Ovary (tissue), 9 donors: Measurements from ENCODE around the gene KYAT1. TPM values are rescaled to one million over a fixed set of nuclear protein-coding genes. Genes with fewer than 3 reads are reported as not detected.

Experiments
- DNase-seq, 5 donors: peaks; one replicate each; pipeline ENCODE4 v3.0.0-alpha.2; 2019 to 2020
- H3K27ac ChIP-seq, 2 donors: fragments of 200-600 bp; one replicate each; pipeline versions ENCODE4 v1.5.1 to v1.8.0; 2019 to 2022
- H3K27me3 ChIP-seq: fragments of 200-600 bp; one replicate; pipeline ENCODE4 v1.8.0; 2022
- H3K36me3 ChIP-seq: fragments of 200-600 bp; sonication (generic); one replicate; pipeline ENCODE4 v1.5.1; 2019
- H3K4me1 ChIP-seq: one replicate; pipeline ENCODE4 v1.8.1; 2013; ENCODE audit warnings: mild to moderate bottlenecking, moderate library complexity; ENCODE audit not compliant: insufficient read depth
- H3K4me3 ChIP-seq: fragments of 200-600 bp; sonication (generic); one replicate; pipeline ENCODE4 v1.5.1; 2017
- H3K9me3 ChIP-seq, 2 donors: fragments of 200-600 bp in 1 of 2; sonication (generic) in 1 of 2; one replicate each; pipeline versions ENCODE4 v1.5.1 to v1.8.1; 2013 to 2019; ENCODE audit warnings: mild to moderate bottlenecking in 1 of 2, moderate library complexity in 1 of 2
- CTCF ChIP-seq, 3 donors: fragments of 450-650 bp in 2 of 3; fragments of 200-600 bp in 1 of 3; IDR thresholded peaks; one replicate each; pipeline versions ENCODE4 v1.5.1 to v1.8.0; 2016 to 2022; ENCODE audit warnings: antibody characterized with exemption in 3 of 3, mild to moderate bottlenecking in 1 of 3
- EP300 ChIP-seq: sonication (generic); formaldehyde crosslinking; IDR thresholded peaks from one replicate; pipeline ENCODE4 v1.6.1; 2017; ENCODE audit warnings: antibody characterized with exemption
- POLR2A ChIP-seq: fragments of 450-650 bp; IDR thresholded peaks from one replicate; pipeline ENCODE4 v1.6.1; 2017; ENCODE audit warnings: antibody characterized with exemption, mild to moderate bottlenecking, moderate library complexity
- WGBS, 3 donors: extraction: QIAGEN DNeasy Blood & Tissue Kit in 1 of 3; methylation state at CpG; one replicate each; pipeline versions ENCODE4 v1.1.5 to v1.1.7; 2013 to 2017; 5-methylcytosine and 5-hydroxymethylcytosine counted together
- intact Hi-C, 4 donors: fragments of 100-400 bp; cut with DNase I; formaldehyde crosslinking; loops; one replicate each; pipeline versions ENCODE4 v1.11.0 to v1.15.1; 2022 to 2023
- polyA plus RNA-seq, 2 donors: library from polyadenylated mRNA; stranded (reverse); fragments of 200-250 nt in 1 of 2; fragments of 350-450 nt in 1 of 2; fragmentation: Illumina TruSeq in 1 of 2; extraction: RNeasy Lipid Tissue Mini Kit (QIAGEN cat#74804) in 1 of 2; gene quantifications; one replicate each; pipeline ENCODE4 v1.2.3, GENCODE V29; 2013 to 2014
- total RNA-seq, 7 donors: library from RNA; depleted of rRNA in 2 of 7; stranded (reverse); fragments of >200 nt in 2 of 7; fragmentation: NEBNext Ultra II Directional in 3 of 7; extraction: Animal tissue kit (Norgen Biotek cat#: 25700) in 3 of 7; gene quantifications; one replicate each; pipeline versions ENCODE4 v1.1.0 to v1.2.4, GENCODE V29; 2016 to 2023
- donor health status: DM: no; HTN: no; CAD: no; lungs with moderate emphysema.
- donor health status: DM: no; HTN: no; CAD: no.
- donor health status: Bipolar disorder and iron deficiency.
- donor health status: DM: yes; HTN: yes; CAD: no.
- donor health status: DM: no; HTN: no; CAD: no.
- donor health status: DM: yes; HTN: yes; CAD: no.

The KYAT1 gene
- total and polyA plus RNA-seq, 9 donors = 4.2 to 10.2 (median 5.8) TPM

- Histone ChIP-seq H3K27me3 (no peaks in the 10 kb centered on the region), H3K4me1 (peaks cover 36% of the 10 kb centered on the region), H3K9me3 (no peaks in the 10 kb centered on the region), H3K4me3 (no peak overlapping the region), H3K27ac (peak overlapping the region; percentile 1 to 97), H3K36me3 (no peaks in the 10 kb centered on the region)
- WGBS, 3 donors = 8 to 23% (median 21%) methylated on average over 2 of the region's 2 CpGs
- DNase-seq = no peak
- TF ChIP-seq EP300 (no peak), POLR2A (no peak), CTCF (IDR thresholded peaks at IDR 0.05) (no peak)
- intact Hi-C loops = loop anchor here in 3 of 4 donors (5.0 kb wide), 1 partner anchor 37 kb away; the partner anchor contains the start of genes KYAT1 (in 3 of the 3) and LRRC8A (in 3 of the 3)
These were observed 37.2 kb upstream of the KYAT1 start for GRCh38 chr9:128918921-128919320.

GRCh38 chr9:128917151-128917849 lies 35.5 kb upstream of the KYAT1 start:
- peak overlapping the region; percentile 84 to 95 for H3K27ac ChIP-seq
- TF ChIP-seq EP300 (no peak), POLR2A (no peak), CTCF (IDR thresholded peaks at IDR 0.05) (no peak)
- no peaks in the 10 kb centered on the region for H3K9me3 ChIP-seq
- peak overlapping the region; percentile 9 for H3K4me3 ChIP-seq
- H3K4me1 ChIP-seq = peaks cover 44% of the 10 kb centered on the region
- no peaks in the 10 kb centered on the region for H3K36me3 ChIP-seq
- no peaks in the 10 kb centered on the region for H3K27me3 ChIP-seq
- WGBS, 3 donors = 32 to 43% (median 39%) methylated on average over 24 to 26 of the region's 26 CpGs
- intact Hi-C loops = loop anchor here in 3 of 4 donors (5.0 kb wide), 1 partner anchor 35 kb away; the partner anchor contains the start of genes KYAT1 (in 3 of the 3) and LRRC8A (in 3 of the 3)
- DNase-seq = peak; percentile 92 to 96 (median 93)

- no peak for DNase-seq
- H3K4me3 ChIP-seq = peak overlapping the region; percentile 9
- peak overlapping the region; percentile 84 to 95 for H3K27ac ChIP-seq
- WGBS, 3 donors = 40 to 46% (median 45%) methylated on average over 11 of the region's 11 CpGs
- no peaks in the 10 kb centered on the region for H3K9me3 ChIP-seq
- H3K4me1 ChIP-seq = peaks cover 49% of the 10 kb centered on the region
- intact Hi-C loops = loop anchor here in 3 of 4 donors (5.0 kb wide), 1 partner anchor 34 kb away; the partner anchor contains the start of genes KYAT1 (in 3 of the 3) and LRRC8A (in 3 of the 3)
- no peaks in the 10 kb centered on the region for H3K36me3 ChIP-seq
- no peak for TF ChIP-seq POLR2A
- no peak for TF ChIP-seq CTCF (IDR thresholded peaks at IDR 0.05)
- TF ChIP-seq EP300 = no peak
- H3K27me3 ChIP-seq = no peaks in the 10 kb centered on the region
These were observed 35.0 kb upstream of the KYAT1 start for GRCh38 chr9:128916745-128917144.

GRCh38 chr9:128916204-128916603 lies 34.5 kb upstream of the KYAT1 start:
- 65 to 69% (median 67%) methylated on average over 18 of the region's 18 CpGs for WGBS, 3 donors
- intact Hi-C loops = loop anchor here in 3 of 4 donors (5.0 kb wide), 1 partner anchor 34 kb away; the partner anchor contains the start of genes KYAT1 (in 3 of the 3) and LRRC8A (in 3 of the 3)
- no peak for TF ChIP-seq CTCF (IDR thresholded peaks at IDR 0.05)
- no peak for TF ChIP-seq EP300
- TF ChIP-seq POLR2A = no peak
- H3K9me3 ChIP-seq = no peaks in the 10 kb centered on the region
- peak in 1 of 5 donors; percentile 57 for DNase-seq
- H3K27me3 ChIP-seq = no peaks in the 10 kb centered on the region
- peak overlapping the region; percentile 84 to 95 for H3K27ac ChIP-seq
- H3K4me1 ChIP-seq = peaks cover 48% of the 10 kb centered on the region
- H3K36me3 ChIP-seq = no peaks in the 10 kb centered on the region
- H3K4me3 ChIP-seq = no peak overlapping the region
